ENCODE data around the gene AKAP6.

GRCh38 chr14:32412103-32412502, 83.0 kb downstream of the AKAP6 start:
- no peak for TF ChIP-seq CTCF (IDR thresholded peaks at IDR 0.05)
- TF ChIP-seq POLR2A (IDR thresholded peaks at IDR 0.05): no peak

Data from adrenal gland (tissue), 5 donors.